GM23338 (cell line): Measurements from ENCODE around the gene PGF.

Source experiments
- CTCF ChIP-seq, 2 experiments: fragments of 200-600 bp in 1 of 2; sonication (generic) in 1 of 2; conservative IDR thresholded peaks; 2 replicates each; pipeline versions ENCODE4 v1.5.1 to v1.6.1; 2016 to 2017; ENCODE audit warnings: antibody characterized with exemption in 2 of 2, low read depth in 2 of 2, mild to moderate bottlenecking in 2 of 2, moderate library complexity in 1 of 2
- ETS1 ChIP-seq: IDR thresholded peaks from 2 replicates; pipeline ENCODE4 v1.6.1; 2016; ENCODE audit warnings: antibody characterized with exemption
- EZH2 ChIP-seq: fragments of 200-600 bp; sonication (generic); IDR thresholded peaks from one replicate; pipeline ENCODE4 v1.8.0; 2017; ENCODE audit warnings: antibody characterized with exemption, mild to moderate bottlenecking, low read depth; ENCODE audit not compliant: unreplicated experiment
- EZH2phosphoT487 ChIP-seq: fragments of 200-600 bp; sonication (generic); IDR thresholded peaks from one replicate; pipeline ENCODE4 v1.8.1; 2018; ENCODE audit warnings: antibody characterized with exemption; ENCODE audit not compliant: unreplicated experiment
- JUNB ChIP-seq: IDR thresholded peaks from one replicate; pipeline ENCODE4 v1.6.1; 2016; ENCODE audit warnings: antibody characterized with exemption; ENCODE audit not compliant: unreplicated experiment
- POLR2AphosphoS5 ChIP-seq: IDR thresholded peaks from 2 replicates; pipeline ENCODE4 v1.6.1; 2016; ENCODE audit warnings: antibody characterized with exemption, low read depth
- REST ChIP-seq: IDR thresholded peaks from one replicate; pipeline ENCODE4 v1.6.1; 2018; ENCODE audit warnings: antibody characterized with exemption; ENCODE audit not compliant: unreplicated experiment
- ZNF331 ChIP-seq: fragments of 250-450 bp; sonication (Bioruptor Pico); IDR thresholded peaks from 2 replicates; pipeline ENCODE4 v1.5.0; 2020; ENCODE audit warnings: low read depth, mild to moderate bottlenecking, moderate library complexity

GRCh38 chr14:74905595-74906142 lies 49.7 kb downstream of the PGF start:
- TF ChIP-seq CTCF (conservative IDR thresholded peaks at IDR 0.05; ENCODE audit: low read depth in 2 of 2) (peak; percentile 95 to 96), POLR2AphosphoS5 (no peak), JUNB (no peak), REST (no peak), EZH2 (no peak), EZH2phosphoT487 (no peak), ZNF331 (CRISPR knock-in tag) (no peak), ETS1 (no peak)
